Iris pigment epithelial cell (primary cell): ENCODE results near the gene FCER2.

Experiments used
- DNase-seq: peaks from one replicate; pipeline ENCODE4 v3.0.0-alpha.2; 2011; ENCODE audit warnings: low read depth

FCER2 gene

DNA sequence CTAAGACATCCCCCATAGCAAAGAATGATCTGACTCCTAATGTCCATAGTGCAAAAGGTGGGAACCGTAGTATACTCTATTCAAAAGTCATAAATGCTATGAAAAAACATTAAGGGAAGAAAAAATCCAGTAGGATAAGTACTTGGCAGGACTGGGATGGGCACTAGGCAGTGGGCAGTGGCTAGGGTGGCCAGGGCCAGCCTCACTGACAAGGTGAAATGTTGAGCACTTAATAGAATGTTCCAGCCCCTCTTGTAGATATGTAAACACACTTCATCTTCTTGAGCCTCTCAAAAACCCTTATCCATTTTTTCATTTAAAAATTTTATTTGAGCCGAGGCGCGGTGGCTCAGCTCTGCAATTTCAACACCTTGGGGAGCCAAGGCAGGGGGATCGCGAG is 31.4 kb upstream of the FCER2 start:
- DNase-seq: no peak

DNA sequence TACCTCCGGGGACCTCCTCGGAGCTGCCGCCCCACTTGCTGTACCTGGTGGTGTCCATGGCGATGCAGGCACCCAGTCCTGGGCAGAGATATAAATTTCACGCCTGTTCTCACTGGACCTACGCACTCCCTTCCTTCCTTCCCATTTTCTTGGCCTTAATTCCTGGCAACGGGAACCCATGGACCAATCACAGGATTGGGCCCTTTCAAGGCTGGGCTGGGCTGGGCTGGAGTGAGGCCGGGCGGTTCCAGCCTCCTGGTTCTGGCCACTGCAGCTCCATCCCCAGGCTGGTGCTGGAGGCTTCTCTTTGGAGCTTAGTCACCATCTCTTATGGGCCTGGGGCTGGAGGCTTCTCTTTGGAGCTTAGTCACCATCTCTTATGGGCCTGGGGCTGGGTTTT is 30.1 kb upstream of the FCER2 start, which contains the start of gene CLEC4G:
CLEC4G (minus strand) TSS at position 66 of the 400 bp plus-strand sequence; CDS start at position 58, 8 bp downstream.
- no peak for DNase-seq

DNA sequence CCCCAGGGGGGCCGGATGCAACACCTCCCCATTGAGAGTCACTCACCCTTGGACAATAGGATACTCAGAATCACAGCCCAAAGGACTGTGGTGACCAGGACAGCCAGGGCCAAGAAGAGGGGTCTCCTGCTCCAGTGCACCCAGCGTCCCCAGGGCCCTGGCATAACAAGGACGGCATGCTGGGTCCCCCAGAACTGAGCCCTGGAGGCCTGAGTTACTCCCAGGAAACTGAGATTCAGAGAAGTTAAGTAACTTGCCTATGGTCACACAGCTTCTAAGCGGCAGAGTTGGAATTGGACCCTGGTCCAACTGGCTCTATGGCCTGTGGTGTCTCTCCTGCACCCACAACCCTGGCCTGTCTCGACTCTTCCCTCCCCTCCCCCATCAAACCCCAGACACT is 29.7 kb upstream of the FCER2 start:
- no peak for DNase-seq

DNA sequence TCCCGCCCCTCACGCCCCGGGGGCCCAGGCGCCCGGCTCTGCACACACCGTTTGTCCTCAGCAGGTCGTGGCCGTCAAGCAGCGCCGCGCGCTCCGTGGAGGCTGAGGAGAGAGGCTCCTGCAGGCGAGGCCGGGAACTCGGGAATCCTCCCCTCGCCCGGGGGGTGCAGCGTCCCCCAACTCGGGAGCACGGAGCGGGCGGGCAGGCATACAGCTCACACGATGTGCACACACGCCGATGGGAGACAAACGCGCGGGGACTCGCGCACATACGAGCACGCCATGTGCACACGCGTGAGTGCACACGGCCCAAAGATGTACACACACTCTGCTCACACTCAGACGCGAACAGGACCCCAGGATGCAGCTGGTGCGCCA is 29.3 kb upstream of the FCER2 start:
- no peak for DNase-seq

DNA sequence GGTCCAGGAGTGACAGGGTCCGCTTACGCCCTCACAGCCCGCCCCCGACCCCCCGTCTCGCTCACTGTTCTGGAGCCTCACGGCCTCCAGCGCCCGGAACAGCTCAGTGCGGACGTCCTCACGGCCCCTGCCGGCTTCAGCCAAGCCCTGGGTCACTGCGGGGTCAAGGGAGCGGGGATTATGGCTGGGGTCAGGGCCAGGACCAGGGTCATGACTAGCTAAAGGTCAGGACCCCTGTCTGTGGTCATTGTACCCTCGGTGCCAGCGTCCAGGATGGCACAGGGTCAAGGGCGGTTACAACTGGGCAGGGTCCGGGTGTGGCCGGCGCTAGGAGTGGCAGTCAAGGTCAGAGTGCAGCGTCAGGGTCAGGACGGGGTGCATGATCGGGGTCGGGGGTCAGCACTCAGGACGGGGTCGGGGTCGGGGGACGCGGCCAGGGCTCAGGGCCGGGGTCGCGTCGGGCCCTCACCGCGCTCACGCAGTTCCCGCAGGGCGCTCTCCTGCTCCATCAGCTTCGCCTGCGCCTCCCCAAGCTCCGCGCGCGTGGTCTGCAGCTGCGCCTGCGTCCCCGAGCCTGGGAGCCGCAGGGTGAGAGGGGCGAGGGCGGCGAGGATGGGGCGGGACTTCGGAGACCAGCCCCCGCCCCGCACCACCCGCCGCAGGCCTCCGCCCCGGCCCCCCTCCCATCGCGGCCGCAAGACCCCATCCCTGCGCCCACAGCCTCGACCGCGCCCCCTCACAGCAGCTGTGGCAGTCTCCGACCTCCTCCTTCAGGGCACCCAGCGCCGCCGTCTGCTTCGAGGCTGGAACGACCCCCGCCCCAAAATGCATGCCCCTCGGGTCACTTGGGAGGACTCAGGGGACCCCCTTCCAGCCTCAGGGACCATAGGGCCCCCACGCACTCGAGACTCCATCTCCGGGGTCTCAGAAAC is 28.6 kb upstream of the FCER2 start:
- no peak for DNase-seq

DNA sequence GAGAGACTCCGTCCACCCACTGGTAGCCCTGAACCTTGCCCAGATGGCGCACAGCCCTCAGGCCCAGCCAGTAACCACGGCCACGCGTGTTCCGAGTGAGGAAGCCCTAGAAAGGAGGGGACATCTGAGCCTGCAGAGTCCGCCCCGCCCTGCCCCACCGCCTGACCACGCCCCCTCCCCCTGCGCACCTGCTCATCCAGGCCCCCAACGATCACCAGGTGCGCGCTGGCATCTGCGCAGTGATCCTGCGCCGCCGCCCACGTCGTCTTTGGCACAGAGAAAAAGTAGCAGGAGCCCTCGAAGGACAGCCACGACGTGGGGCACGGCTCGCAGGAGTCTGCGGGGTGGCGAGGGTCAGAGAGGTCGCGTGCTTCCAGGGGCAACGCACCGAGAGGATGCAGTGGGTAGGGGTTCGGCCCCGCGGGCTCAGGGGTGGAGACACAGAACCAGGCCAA is 27.9 kb upstream of the FCER2 start:
- DNase-seq: no peak

DNA sequence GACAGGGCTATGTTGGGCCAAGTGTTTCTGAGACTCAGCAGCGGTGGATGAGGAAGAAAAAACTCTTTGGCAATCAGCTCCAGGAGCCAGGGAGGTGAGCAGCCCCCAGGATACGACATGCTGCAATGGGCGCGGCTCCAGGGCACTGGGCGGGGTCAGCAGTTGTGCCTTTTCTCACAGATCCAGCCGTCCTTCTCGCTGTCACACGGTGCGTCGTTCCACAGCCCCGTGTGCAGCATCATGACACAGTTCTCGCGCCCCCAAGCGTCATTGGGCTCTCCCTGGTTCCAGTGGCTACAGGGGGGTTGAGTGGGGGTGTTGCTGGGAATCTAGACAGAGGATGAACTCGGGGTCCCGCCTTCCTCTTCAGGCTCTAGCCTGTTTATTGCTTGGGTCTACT is 27.3 kb upstream of the FCER2 start:
- DNase-seq: no peak

DNA sequence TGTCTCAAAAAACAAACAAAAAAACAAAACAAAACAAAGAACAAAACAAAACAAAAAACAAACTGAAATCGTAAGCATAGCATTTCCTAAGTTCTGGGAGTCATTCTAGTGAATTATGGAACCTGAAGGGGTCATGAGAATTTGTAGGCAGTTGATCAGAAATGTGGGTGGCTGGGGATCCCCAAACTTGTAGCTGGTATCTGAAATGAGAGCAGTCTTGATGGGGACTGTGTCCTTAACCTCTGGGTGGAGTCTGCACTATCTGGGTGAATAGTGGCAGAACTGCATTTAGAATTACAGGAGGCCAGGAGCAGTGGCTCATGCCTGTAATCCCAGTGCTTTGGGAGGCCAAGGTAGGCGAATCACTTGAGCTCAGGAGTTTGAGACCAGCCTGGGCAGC is 23.9 kb upstream of the FCER2 start:
- DNase-seq: no peak

DNA sequence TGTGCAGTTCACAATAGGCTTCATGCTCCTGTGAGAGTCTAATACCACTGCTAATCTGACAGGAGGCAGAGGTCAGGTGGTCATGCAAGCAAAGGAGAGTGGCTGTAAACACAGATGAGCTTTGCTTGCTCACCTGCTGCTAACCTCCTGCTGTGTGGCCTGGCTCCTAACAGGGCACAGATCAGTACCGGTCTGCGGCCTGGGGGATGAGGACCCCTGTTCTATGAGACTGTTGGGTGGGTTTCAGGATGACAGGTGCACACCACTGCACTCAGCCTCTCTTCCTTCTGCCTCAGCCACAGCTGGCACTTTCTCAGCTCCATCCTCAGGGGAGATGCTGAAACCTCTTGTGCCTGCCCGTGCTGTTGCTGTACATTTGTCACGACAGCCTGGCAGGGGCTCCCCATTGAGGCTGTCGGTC is 20.3 kb upstream of the FCER2 start:
- DNase-seq: no peak

DNA sequence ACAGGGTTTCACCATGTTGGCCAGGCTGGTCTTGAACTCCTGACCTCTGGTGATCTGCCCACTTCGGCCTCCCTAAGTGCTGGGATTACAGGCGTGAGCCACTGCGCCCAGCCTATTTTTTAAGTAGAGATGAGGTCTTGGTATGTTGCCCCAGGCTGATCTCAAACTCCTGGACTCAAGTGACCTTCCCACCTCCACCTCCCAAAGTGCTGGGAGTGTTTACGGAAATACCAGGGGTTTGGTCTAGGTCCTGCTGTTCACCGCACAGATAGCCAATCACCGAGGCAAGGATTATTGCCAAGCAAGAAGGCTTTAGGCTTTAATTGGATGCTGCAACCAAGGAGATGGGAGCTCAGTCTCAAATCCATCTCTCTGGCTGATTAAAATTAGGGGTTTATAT is 18.4 kb upstream of the FCER2 start:
- no peak for DNase-seq

DNA sequence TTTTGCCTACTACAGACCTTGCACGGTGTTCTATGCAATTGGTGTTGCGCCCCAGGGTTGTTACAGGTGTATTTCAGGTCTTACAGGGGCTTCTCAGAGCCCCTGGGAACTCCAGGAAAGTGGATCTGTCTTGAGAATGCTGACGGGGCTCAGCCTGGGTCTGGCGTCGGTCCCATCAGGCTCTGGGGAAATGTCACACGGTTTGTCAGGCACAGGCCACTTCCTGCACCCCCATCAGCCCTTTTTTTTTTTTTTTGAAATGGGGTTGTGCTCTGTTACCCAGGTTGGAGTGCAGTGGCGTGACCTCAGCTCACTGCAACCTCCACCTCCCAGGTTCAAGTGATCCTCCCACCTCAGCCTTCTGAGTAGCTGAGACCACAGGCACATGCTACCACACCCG is 16.7 kb upstream of the FCER2 start:
- no peak for DNase-seq

DNA sequence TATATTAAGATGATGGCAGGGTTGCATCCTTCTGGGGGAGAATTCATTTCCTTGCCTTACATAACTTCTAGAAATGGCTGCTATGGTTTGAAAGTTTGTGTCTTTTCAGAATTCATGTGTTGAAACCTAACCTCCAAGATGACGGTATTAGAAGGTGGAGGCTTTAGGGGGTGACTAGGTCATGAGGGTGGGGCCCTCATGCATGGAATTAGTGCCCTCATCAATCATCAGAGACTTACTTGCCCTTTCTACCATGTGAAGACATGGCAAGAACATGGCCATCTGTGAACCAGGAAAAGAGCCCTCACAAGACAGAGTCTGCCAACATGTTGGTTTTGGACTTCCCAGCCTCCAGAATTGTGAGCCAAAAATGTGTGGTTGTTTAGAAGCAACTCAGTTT is 14.8 kb upstream of the FCER2 start:
- no peak for DNase-seq

DNA sequence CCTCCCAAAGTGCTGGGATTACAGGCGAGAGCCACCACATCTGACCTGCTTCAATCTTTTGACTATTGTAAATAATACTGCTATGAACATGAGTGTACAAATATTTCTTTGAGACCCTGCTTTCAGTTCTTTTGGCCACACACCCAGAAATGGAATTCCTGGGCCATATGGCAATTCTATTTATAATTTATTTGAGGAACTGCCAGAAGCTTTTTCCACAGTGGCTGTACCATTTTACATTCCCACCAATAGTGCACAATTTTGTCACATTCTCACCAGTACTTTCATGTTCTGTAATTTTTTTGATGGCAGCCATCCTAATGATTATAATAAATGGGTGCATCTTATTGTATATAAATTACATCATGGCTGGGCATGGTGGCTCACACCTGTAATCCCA is 13.7 kb upstream of the FCER2 start:
- no peak for DNase-seq

DNA sequence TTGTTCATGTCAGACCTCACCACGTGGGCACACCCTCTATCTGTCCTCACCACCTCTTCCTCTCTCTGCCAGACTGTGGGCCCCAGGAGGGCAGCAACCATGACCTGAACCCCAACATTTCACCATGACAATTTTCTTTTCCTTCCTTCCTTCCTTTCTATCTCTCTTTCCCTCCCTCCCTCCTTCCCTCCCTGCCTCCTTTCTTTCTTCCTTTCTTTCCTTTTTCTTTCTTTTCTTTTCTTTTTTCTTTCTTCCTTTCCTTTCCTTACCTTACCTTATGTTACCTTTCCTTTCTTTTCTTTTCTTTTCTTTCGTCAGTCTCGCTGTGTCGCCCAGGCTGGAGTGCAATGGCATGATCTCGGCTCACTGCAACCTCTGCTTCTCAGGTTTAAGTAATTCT is 8.7 kb upstream of the FCER2 start:
- no peak for DNase-seq

DNA sequence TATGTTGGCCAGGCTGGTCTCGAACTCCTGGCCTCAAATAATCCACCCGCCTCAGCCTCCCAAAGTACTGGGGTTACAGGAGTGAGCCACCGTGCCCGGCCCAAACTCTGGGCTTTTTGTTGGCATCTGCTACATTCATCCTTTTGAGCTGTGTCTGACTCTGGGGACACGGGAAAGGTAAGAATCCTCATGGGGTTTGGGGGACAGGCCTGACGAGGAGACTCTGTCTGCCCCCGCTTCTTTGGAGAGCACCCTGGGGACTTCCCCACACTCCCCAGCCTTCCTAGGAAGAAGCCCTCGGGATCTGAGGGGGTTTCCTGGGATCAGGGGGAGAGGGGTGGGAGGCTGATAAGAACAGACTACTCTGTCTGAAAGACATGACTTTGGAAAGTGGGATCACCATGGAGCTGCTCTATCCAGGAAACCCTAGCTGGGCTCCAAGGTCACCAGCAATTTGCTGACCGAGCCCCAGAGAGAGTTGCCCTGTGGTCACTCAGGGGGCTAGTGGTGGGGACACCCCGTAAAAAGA is 8.1 kb upstream of the FCER2 start:
- DNase-seq: no peak

DNA sequence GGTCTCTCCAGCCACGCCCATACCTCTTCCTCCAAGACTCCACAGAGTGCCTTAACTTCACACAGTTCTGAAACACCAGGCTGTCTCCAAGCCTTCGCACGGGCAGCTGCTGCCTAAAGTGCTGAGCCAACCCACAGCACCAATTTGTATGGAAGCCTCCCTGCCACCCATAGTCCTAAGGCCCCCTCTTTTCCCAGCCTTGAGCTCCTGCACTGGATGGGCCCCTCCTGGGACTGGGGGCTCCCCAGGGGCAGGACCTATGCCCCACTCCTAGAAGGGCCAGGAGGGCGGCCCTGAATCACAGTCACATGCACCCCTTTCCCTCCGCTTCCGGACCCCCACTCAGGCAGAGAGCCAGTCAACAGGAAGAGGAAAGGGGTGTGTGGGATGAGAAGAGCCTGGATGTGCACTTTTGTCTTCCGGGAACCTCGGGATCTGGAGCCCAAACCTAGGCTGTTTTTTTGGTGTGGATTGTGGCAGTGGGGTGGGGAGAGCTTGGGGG is 5.1 kb upstream of the FCER2 start:
- no peak for DNase-seq

DNA sequence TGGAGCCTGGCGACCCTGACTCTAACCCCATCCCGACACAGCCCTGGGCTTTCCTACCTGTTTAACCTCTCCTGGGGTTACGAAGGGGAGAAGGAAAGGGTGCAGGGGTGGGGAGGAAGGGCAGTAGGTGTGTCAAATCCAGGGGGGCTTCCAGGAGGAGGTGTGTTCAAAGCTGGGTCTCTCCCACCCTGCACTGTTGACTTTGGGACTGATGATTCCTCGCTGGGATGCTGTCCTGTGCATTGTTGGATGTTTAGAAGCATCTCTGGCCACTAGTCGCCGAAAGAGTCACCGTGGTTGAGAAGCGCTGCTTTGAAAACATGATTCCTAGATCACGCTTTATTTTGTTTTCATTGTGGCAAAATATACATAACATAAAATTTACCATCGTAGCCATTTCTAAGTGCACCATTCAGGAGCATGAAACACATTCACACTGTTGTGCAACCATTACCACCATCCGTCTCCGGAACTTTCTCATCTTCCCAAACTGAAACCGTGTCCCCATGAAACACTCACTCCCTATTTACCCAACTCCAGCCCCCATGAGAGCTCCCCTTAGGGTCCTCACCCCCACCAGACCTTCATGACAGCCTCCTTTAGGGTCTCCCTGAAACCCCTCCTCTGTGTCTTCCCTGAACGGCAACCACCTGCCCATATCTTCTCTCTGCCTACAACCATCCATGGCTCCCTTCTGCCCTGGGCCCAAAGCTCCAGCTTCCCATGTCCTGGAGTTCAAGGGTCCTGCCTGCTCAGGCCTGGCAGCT is 4.4 kb upstream of the FCER2 start:
- DNase-seq: no peak

DNA sequence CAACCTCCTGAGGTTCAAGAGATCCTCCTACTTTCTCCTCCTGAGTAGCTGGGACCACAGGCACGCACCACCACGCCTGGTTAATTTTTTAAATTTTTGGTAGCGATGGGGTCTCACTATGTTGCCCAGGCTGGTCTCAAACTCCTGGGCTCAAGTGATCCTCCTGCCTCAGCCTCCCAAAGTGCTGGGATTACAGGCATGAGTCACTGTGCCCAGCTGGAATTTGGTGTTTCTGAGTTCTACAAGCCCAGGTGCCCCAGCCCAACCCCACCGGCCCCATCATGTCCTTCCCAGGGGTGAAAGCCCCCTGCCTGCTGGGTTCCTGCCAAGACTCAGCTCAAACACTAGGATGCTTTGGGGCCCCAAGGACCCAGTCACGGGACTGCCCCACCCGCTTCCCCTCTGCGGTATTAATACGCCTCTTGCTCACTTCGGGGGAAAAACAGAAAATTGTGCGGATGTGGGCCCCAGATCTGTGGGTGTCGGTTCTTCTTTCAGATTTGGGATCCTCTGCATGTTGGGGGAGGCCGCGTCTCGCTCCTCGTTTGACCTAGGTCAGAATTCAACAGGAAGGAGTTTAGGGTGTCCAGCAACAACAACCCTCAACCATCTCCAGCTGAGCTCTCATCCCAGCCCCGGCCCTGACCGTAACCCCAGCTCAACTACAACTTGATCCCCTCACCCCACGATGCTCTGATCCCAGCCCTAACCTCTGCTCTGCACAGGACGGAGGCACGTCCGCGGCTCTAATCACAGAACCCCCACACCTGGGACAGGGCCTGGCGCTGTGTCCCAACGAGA is 3.7 kb upstream of the FCER2 start:
- no peak for DNase-seq

DNA sequence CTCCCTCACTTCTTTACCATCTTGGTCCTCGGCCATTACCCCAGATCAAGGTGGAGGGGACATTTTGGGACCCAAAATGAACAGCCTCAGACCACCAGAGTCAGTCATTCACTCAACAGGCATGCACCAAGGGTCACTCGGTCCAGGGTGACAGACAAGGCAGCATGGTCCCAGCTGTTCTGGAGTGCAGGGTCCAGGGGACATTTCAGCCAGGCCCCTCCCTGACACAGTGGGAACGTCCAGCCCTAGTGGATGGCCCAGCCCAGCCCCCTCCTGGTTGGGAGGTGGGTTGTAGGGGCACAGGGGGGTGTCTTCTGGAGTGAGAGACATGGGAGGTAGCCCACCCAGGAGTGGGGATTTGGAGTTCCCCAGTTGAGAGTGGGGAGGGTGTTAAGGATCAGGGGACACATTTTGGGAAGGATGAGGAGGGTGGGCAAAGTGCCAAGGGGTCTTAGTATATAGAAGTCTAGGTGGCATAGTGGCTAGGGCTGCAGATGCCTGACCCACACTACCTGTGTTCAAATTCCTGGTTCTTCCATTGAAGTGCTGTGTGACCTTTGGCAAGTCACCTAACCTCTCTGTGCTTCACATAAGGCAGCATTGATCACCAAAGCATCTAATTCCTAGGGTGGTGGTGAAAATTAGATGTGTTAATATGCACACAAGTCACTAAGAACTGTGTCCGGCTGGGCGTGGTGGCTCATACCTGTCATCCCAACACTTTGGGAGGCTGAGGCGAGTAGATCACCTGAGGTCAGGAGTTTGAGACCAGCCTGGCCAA is 2.5 kb upstream of the FCER2 start:
- no peak for DNase-seq

DNA sequence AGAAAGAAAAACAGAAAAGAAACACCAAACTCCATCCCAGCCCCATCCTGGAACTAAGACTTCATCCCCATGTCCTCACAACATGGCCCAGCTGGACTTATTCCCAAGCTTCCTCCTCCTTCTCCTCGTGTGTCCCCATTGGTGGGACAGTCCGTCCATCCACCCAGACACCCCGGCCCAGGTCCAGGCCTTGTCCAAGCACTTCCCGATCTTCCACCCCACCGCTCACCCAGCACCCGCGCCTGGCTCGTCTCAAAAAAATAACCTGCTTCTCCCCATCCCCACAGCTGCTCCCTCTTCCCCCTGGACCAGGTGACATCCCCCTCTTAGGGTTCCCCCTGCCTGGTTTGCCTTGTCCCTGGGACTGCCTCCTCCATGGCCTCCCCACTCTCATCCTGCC is 1.4 kb upstream of the FCER2 start:
- no peak for DNase-seq

DNA sequence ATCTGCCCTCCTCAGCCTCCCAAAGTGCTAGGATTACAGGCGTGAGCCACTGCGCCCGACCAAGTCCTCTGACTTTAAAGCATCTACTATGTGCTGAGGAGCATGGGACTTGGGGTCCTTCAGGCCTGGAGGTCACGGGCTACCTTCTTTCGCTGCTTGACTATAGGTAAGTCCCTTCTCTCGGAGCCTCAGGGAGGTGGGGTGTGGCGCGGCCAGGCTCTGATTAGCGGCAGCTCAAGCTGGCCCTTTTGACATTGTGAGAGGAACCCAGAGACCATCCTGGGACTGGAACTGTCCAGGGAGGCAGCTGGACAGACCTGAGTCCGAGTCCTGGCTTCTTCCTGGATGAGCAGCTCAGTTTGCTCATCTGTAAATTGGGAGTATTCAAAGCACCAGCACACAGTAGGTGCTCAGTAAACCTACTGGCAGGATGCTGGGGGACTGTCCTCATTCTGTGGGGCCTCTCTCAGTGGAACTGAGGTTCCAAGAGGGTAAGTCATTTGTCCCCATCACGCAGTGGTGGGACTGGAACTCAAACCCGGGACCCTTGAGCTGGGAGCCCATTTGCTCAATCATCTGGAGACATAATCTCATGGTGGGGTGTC is 780 bp downstream of the FCER2 start:
- DNase-seq: no peak
